OCI-LY1 (cell line): ENCODE measurements around the gene CPNE8.

Experiments used
- H2AFZ ChIP-seq: fragments of 200-600 bp; sonication (generic), shearing (Covaris generic); 2 replicates; pipeline ENCODE4 v1.6.0; 2014; ENCODE audit warnings: antibody characterized with exemption, mild to moderate bottlenecking, low read length
- H3F3A ChIP-seq: fragments of 200-600 bp; sonication (generic), shearing (Covaris generic); 2 replicates; pipeline ENCODE4 v1.6.0; 2014; ENCODE audit warnings: mild to moderate bottlenecking, antibody characterized with exemption, low read length, moderate library complexity; ENCODE audit not compliant: insufficient read depth
- H3K27ac ChIP-seq: fragments of 200-600 bp; sonication (generic); 2 replicates; pipeline ENCODE4 v1.5.1; 2014; ENCODE audit warnings: low read length, mixed run types, mild to moderate bottlenecking, low read depth; ENCODE audit not compliant: poor library complexity, severe bottlenecking
- H3K27me3 ChIP-seq: fragments of 200-600 bp; sonication (generic); 2 replicates; pipeline ENCODE4 v1.6.0; 2014; ENCODE audit warnings: antibody characterized with exemption, mild to moderate bottlenecking, low read length, moderate library complexity; ENCODE audit not compliant: insufficient read depth
- H3K36me3 ChIP-seq: fragments of 200-600 bp; sonication (generic); 2 replicates; pipeline ENCODE4 v1.6.1; 2014; ENCODE audit warnings: mild to moderate bottlenecking, antibody characterized with exemption, low read length, moderate library complexity, mixed read lengths; ENCODE audit not compliant: insufficient read depth
- H3K4me1 ChIP-seq: fragments of 200-600 bp; sonication (generic); 2 replicates; pipeline ENCODE4 v1.5.1; 2014; ENCODE audit warnings: mild to moderate bottlenecking, low read length, moderate library complexity; ENCODE audit not compliant: insufficient read depth, severe bottlenecking
- H3K4me2 ChIP-seq: fragments of 200-600 bp; sonication (generic), shearing (Covaris generic); 2 replicates; pipeline ENCODE4 v1.6.1; 2014; ENCODE audit warnings: low read length
- H3K4me3 ChIP-seq: fragments of 200-600 bp; sonication (generic); 2 replicates; pipeline ENCODE4 v1.5.1; 2014; ENCODE audit warnings: low read length, low read depth, mild to moderate bottlenecking, mixed read lengths; ENCODE audit not compliant: poor library complexity, severe bottlenecking
- H3K79me2 ChIP-seq: fragments of 200-600 bp; shearing (Covaris generic); 2 replicates; pipeline ENCODE4 v1.6.1; 2016; ENCODE audit warnings: mixed run types, low read length, mixed read lengths; ENCODE audit not compliant: insufficient read depth
- H3K9ac ChIP-seq: fragments of 200-600 bp; sonication (generic), shearing (Covaris generic); 2 replicates; pipeline ENCODE4 v1.6.1; 2014; ENCODE audit warnings: mild to moderate bottlenecking, low read length, mixed read lengths
- H3K9me2 ChIP-seq: fragments of 200-600 bp; sonication (generic), shearing (Covaris generic); 2 replicates; pipeline ENCODE4 v1.6.1; 2014; ENCODE audit warnings: low read depth, mild to moderate bottlenecking, low read length, mixed read lengths
- H3K9me3 ChIP-seq: fragments of 200-600 bp; shearing (Covaris generic); 2 replicates; pipeline ENCODE4 v1.6.1; 2014; ENCODE audit warnings: low read length, mixed read lengths
- H4K20me1 ChIP-seq: fragments of 200-600 bp; sonication (generic), shearing (Covaris generic); 2 replicates; pipeline ENCODE4 v1.6.0; 2016; ENCODE audit warnings: mild to moderate bottlenecking, low read length; ENCODE audit not compliant: insufficient read depth
- CTCF ChIP-seq: fragments of 200-600 bp; sonication (generic), shearing (Covaris generic); IDR thresholded peaks from 2 replicates; pipeline ENCODE4 v1.5.1; 2017; ENCODE audit warnings: mild to moderate bottlenecking, antibody characterized with exemption, low read length, moderate library complexity, mixed read lengths
- EZH2 ChIP-seq: fragments of 200-600 bp; sonication (generic), shearing (Covaris generic); IDR thresholded peaks from 2 replicates; pipeline ENCODE4 v1.8.0; 2017; ENCODE audit warnings: borderline replicate concordance, mixed run types, mild to moderate bottlenecking, antibody characterized with exemption, low read length, moderate library complexity, mixed read lengths

CPNE8 gene

GRCh38 chr12:38771871-38772270 lies 133.5 kb downstream of the CPNE8 start:
- H3K36me3 ChIP-seq = no peaks in the 10 kb centered on the region
- no peaks in the 10 kb centered on the region for H3K9me2 ChIP-seq
- H3K27ac ChIP-seq = no peak overlapping the region
- no peak overlapping the region for H2AFZ ChIP-seq
- H3F3A ChIP-seq = no peaks in the 10 kb centered on the region
- TF ChIP-seq CTCF (no peak), EZH2 (no peak)
- H3K4me1 ChIP-seq = no peaks in the 10 kb centered on the region
- no peaks in the 10 kb centered on the region for H3K9me3 ChIP-seq
- no peaks in the 10 kb centered on the region for H3K27me3 ChIP-seq
- H3K9ac ChIP-seq = no peak overlapping the region
- no peak overlapping the region for H3K4me2 ChIP-seq
- no peak overlapping the region for H3K4me3 ChIP-seq
- no peaks in the 10 kb centered on the region for H3K79me2 ChIP-seq
- H4K20me1 ChIP-seq = no peaks in the 10 kb centered on the region

- no peak overlapping the region for H2AFZ ChIP-seq
- no peaks in the 10 kb centered on the region for H3K9me2 ChIP-seq
- H3K27me3 ChIP-seq = no peaks in the 10 kb centered on the region
- no peaks in the 10 kb centered on the region for H3K4me1 ChIP-seq
- H3K9me3 ChIP-seq = no peaks in the 10 kb centered on the region
- no peaks in the 10 kb centered on the region for H3K36me3 ChIP-seq
- no peaks in the 10 kb centered on the region for H4K20me1 ChIP-seq
- no peak overlapping the region for H3K27ac ChIP-seq
- no peaks in the 10 kb centered on the region for H3F3A ChIP-seq
- H3K4me2 ChIP-seq = no peak overlapping the region
- TF ChIP-seq EZH2 (no peak), CTCF (no peak)
- H3K79me2 ChIP-seq = no peaks in the 10 kb centered on the region
- no peak overlapping the region for H3K4me3 ChIP-seq
- no peak overlapping the region for H3K9ac ChIP-seq
These were observed 143.6 kb downstream of the CPNE8 start for GRCh38 chr12:38761636-38762342.

GRCh38 chr12:38761111-38761510 lies 144.3 kb downstream of the CPNE8 start:
- Histone ChIP-seq H3K79me2 (no peaks in the 10 kb centered on the region), H3K27me3 (no peaks in the 10 kb centered on the region), H3F3A (no peaks in the 10 kb centered on the region), H3K27ac (no peak overlapping the region), H2AFZ (no peak overlapping the region), H3K4me3 (no peak overlapping the region), H3K9me2 (no peaks in the 10 kb centered on the region), H3K9ac (no peak overlapping the region), H3K36me3 (no peaks in the 10 kb centered on the region), H3K4me2 (no peak overlapping the region), H3K9me3 (no peaks in the 10 kb centered on the region), H3K4me1 (no peaks in the 10 kb centered on the region), H4K20me1 (no peaks in the 10 kb centered on the region)
- TF ChIP-seq EZH2 (no peak), CTCF (no peak)
